DMS 273 treated with DMSO at 0.1 percent for 48 hours (cell line): ENCODE results near the gene IL10RA.

Experiments
- DNase-seq: peaks from one replicate; lab custom pipeline; 2025; lab: John Stamatoyannopoulos, UW

IL10RA gene

GRCh38 chr11:118046964-118047700 is 60.9 kb downstream of the IL10RA start:
- DNase-seq = no peak

- no peak for DNase-seq
Measured at GRCh38 chr11:118047749-118048148, 61.6 kb downstream of the IL10RA start.

- DNase-seq = no peak
Measured at GRCh38 chr11:118048472-118049370, 62.5 kb downstream of the IL10RA start.

GRCh38 chr11:118049771-118050170 is 63.6 kb downstream of the IL10RA start:
- DNase-seq = no peak

GRCh38 chr11:118050208-118050891 is 64.2 kb downstream of the IL10RA start:
- DNase-seq = no peak
